HG02885 (cell line): Measurements from ENCODE around the gene PARD3B.

ENCODE experiments used
- ATAC-seq: cut with Tn5 transposase; IDR thresholded peaks from one replicate; pipeline ENCODE4 v1.9.1; 2021; ENCODE audit warnings: mild to moderate bottlenecking; ENCODE audit not compliant: unreplicated experiment, poor library complexity

PARD3B gene, protein sequence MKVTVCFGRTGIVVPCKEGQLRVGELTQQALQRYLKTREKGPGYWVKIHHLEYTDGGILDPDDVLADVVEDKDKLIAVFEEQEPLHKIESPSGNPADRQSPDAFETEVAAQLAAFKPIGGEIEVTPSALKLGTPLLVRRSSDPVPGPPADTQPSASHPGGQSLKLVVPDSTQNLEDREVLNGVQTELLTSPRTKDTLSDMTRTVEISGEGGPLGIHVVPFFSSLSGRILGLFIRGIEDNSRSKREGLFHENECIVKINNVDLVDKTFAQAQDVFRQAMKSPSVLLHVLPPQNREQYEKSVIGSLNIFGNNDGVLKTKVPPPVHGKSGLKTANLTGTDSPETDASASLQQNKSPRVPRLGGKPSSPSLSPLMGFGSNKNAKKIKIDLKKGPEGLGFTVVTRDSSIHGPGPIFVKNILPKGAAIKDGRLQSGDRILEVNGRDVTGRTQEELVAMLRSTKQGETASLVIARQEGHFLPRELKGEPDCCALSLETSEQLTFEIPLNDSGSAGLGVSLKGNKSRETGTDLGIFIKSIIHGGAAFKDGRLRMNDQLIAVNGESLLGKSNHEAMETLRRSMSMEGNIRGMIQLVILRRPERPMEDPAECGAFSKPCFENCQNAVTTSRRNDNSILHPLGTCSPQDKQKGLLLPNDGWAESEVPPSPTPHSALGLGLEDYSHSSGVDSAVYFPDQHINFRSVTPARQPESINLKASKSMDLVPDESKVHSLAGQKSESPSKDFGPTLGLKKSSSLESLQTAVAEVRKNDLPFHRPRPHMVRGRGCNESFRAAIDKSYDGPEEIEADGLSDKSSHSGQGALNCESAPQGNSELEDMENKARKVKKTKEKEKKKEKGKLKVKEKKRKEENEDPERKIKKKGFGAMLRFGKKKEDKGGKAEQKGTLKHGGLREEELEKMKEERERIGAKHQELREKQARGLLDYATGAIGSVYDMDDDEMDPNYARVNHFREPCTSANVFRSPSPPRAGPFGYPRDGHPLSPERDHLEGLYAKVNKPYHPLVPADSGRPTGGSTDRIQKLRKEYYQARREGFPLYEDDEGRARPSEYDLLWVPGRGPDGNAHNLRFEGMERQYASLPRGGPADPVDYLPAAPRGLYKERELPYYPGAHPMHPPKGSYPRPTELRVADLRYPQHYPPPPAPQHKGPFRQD (N-terminal part only)

DNA sequence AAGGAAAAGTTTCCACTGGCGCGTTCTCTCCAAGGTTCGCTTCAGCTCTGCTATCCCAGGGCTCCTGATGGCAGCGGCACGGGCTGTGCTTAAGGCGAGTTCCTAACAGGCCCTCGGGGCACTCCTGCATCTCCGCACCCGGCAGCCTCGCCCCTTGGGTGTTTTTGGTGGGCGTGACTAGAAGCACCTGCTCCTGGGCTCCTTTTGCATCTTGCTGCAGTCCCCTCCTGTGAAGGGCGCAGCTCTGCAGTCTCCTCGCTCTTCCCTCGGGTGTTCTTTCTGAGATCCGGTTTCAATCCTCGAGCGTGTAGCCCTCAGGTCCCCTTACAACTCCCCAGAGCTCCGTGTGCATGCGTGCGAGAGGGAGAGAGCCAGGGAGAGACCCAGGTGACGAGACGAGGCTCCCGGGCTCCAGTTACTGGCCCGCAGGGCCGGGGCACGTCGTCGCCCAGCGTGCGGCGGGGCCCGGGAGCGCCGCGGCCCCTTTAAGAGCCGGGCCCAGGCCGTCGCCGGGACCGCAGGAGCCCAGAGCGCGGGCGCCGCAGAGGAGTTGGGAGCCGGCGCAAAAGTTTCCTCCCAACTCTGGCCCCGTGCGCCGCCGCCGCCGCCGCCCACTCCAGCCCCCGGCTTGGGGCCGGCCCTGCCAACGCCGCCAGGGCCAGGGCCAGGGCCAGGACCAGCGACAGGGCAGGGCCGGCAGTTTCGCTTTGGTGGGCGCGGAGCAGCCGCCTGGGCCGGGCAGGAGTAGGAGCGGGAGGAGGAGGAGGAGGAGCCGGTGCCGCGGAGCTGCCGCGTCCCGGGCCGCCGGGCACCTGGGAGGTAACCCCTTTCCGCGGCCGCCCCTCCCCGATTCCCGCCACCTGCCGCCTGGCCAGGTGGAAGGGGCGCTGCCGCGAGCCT is at the start of gene PARD3B:
PARD3B (plus strand) TSS at position 515 of the 900 bp plus-strand sequence. CDS start 525 bp downstream, outside the sequence.
- peak; percentile 45 for ATAC-seq

DNA sequence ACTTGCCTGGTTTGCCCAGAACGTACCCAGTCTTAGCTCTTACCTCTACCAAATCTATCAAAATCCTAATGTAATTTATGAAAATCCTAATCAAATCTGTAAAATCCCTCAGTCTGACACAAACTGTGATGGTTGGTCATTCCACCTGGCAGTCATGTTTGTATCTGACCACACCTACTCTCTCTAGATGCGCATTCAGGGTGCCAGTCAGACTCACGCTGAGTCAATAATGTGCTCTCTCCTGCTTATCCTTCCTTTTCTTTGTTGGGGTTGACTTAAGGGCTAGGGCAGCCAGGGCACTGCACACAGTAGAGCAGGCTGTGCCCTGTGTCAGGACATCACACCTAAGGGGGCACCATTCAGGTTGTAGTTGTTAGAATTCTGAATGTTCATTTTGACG is 48.5 kb upstream of the PARD3B start:
- ATAC-seq: no peak

DNA sequence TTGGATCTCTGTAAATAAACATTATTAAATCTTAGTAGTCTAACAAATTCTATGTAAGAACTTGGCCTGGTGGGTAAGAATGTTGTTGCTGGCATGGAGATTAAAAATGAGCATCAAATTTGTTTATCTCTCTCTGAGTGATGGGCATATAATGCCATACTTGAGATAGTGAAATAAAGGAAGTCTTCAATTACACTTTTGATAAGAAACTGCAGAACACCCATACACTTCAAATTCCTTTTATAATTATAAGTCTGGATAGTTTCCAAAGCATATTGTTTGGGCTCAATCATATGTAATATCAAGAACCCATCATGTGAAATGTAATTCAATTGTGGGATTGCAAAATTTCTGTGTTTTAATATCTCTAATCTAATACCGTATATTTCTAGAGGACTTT is 47.4 kb upstream of the PARD3B start:
- ATAC-seq: no peak

DNA sequence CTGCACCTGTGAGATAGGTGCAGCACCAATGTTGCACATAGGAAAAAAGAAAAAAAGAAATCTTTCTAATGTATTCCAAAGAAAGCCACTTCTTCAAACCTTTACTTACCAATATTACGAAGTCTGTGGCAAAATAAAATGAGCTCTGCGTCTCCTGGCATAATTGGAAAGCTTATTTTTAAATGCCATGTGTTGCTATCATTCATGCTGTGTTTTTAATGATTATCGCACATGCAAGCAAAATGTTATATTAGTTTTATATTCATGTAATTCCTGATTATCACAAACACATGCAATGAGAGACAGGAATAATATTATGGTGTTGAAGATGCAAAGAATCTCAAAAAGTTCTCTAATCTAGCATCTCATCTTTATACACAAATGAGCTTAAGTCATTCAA is 47.0 kb upstream of the PARD3B start:
- ATAC-seq: no peak

DNA sequence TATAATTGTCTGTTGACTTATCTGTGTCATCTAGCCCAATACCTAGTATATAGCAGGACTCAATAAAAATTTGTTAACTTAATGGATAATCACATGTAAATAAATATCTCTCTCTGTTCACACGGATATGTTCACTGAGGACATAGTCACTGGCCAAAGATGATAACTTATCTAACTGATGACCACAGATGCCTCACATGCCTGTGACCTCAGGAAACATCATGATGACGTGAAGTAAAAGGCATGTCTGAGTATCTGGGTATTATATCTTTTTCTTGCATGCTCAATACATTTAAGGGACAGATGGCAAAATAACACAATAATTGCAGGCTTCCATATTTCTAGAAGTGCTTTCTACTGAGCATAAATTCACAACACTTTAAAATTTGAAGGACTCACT is 41.4 kb upstream of the PARD3B start:
- no peak for ATAC-seq

DNA sequence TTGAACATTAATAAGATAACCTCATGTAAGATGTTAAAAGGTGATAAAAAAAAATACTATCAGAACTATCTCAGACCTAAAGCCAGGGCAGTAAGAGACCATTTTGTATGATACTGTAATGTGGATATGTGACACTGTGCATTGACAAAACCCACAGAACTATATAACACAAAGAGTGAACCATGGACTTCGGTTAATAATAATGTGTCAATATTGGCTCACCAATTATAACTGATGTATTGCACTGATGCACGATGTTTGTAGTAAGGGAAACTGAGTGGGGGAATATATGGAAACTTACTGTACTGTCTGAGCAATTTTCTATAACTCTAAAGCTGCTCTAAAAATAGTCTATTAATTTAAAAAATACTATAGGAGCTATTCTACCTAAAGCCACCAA is 40.7 kb upstream of the PARD3B start:
- ATAC-seq: no peak

DNA sequence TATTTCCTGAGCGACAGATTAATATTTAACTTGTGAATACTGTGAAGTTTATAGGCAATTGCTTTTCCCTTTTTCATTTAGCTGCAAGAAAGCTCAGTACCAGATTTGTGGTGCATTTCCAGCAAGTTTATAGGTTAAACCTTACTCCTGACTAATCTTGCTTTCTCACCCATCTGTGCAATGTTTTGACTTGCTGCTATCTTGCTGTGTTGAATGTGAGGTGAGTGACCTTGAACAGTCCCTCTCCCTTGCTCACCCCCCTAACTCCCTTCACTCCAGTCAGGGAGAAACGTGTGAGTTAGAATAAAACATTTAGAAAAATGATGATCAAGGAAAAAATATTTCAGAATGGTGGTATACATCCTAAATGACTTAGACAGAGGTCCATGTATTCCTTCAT is 39.8 kb upstream of the PARD3B start:
- no peak for ATAC-seq

DNA sequence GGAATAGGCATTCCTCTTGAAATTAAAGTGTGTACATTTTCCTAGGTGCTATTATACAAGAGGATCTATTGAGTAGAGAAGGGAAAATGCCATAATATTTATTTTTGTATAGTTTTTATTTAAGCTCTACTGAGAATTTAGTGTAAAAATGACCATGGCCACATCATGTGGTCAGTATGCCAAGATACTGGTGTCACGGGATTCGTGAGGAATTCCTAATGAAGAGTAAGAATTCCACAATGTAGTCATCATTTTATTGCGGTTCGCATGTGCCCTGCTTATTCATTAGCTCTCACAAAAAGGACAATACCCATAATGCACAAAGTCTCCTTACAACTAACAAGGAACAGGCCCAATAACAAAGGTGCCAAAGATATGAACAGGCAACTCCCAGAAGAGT is 39.3 kb upstream of the PARD3B start:
- ATAC-seq: no peak

DNA sequence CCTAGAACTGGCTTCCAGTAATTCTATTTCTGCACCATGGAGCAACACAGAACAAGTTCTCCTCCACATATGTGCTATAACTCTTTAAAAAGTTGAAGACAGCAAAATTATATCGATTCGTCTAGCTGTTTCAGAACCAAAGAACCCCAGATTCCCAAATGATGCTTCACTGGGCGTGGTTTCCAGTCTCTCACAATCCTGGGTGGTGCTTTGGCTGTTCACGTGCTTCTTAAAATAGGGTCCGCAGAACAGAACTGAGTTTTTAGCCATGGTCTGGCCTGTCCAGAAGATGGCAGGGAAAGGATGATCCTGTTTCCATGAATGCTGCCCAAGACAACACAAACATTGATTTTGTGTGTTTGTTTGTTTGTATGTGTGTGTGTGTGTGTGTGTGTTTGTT is 37.6 kb upstream of the PARD3B start:
- no peak for ATAC-seq

DNA sequence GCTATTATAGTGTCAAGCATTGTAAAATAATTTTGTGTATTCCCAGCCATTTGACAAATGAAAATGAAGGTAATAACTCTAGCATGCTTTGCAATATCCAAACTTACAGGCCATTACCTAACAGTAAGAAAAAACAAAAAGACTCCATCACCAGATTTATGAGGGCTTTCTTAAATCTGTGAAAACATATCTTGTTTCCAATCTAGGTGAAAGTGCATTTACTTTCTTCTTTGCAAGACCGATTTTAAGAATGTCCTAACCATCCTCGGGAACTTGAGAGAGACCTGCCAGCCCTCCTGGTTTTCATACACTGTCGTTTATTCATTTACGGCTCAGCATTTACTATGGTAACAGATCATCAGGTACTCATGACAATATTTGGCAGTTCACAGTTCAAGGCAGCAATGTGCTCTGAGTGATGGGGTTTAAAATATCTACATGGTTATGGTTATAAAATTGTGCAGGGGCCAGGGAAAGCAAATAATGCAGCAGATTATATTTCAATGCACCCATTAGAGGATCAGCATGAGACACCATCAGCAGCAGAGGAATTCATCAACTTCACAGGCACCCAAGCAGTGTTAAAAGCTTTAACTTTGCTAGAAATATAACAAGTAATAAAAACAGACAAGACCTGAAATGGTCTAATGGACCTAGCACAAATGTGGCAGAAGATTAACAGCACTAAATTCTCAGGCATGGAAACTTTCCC is 34.4 kb upstream of the PARD3B start:
- ATAC-seq: no peak

DNA sequence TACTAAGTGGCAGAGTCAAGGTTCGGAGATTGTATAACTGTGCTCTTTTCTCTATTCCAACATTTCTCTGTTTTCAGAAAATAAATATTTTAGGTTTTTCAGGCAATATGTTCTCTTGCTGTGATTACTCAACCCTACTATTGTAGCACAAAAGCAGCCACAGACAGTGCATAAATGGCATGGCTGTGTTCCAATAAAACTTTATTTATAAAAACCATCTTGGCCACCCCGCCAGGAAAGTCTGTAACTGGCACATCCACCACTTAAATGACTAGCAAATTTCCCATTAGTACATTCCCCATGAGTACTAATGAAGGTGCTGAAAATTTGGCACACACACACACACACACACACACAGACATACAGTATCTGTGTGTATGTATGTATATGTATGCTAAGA is 30.8 kb upstream of the PARD3B start:
- no peak for ATAC-seq

DNA sequence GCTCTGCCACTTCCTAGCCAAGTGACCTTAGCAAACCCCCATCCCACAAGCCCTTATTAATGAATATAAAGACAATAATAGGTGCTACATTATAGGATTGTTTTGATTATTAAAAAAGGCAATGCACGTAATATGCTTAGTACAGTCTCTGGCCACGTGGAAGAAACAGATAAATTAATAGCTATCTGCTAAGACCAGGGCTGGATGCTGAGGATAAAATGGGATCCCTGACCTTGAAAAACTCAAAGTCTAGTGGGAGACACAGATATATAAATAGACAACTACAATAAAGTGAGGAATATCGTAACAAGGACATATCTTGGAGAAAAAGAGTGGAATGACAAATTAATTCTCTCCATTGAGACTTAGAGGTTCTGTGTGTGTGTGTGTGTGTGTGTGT is 29.9 kb upstream of the PARD3B start:
- ATAC-seq: no peak

DNA sequence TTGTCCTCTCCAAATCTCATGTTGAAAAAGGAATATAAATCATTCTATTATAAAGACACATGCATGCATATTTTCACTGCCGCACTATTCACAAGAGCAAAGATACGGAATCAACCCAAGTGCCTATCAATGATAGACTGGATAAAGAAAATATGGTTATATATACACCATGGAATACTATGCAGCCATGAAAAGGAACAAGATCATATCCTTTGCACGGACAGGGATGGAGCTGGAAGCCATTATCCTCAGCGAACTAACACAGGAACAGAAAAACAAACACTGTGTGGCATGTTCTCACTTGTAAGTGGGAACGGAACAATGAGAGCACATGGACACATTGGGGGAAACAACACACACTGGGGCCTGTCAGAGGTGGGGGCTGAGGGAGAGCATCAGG is 28.1 kb upstream of the PARD3B start:
- ATAC-seq: no peak

DNA sequence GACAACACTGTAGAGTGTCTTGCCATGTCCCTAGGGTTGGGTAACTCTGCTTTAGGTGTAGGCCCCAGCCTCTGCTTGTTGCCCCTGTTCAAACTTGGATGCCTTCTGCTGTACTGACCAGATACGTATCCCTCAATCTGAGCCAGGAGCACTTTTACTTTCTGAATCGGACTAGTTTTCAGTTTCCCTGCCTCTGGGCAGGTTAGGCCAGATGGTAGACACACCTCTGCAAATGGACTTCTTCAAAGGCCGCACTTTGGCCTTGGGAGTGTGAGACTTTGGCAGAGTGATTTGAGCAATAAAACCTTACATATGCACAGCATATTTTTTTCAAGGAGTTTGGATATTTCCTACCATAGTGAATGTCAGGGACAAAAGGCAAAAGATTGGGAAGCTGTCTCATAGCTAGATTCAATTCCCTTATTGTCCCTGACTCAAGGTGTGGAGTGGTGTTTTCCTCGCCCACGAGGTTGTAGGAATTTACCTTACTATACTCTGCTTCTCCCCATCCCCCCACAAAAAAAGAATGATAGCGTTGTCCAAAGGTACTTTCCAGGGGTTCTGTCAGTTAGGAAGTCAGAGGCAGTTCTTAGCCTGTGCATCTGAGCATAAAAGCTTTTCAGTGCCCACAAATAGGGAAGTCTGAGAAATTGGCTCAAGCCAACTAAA is 15.3 kb upstream of the PARD3B start:
- no peak for ATAC-seq

DNA sequence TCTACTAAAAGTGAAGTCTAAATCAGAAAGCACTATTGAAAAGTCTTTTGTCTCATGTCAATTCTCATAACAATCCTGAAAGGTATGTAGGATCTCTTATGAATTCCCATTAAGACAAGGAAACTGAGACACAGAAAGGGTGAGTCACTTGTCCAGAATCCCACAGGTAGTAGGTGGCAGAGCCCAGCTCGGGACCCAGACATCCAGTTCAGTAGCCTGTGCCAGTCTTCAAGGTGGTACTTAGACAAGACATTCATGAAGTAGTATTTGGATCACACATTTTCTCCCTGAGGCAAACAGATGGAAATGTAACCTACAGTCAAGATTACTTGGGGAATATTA is 14.8 kb upstream of the PARD3B start:
- no peak for ATAC-seq

DNA sequence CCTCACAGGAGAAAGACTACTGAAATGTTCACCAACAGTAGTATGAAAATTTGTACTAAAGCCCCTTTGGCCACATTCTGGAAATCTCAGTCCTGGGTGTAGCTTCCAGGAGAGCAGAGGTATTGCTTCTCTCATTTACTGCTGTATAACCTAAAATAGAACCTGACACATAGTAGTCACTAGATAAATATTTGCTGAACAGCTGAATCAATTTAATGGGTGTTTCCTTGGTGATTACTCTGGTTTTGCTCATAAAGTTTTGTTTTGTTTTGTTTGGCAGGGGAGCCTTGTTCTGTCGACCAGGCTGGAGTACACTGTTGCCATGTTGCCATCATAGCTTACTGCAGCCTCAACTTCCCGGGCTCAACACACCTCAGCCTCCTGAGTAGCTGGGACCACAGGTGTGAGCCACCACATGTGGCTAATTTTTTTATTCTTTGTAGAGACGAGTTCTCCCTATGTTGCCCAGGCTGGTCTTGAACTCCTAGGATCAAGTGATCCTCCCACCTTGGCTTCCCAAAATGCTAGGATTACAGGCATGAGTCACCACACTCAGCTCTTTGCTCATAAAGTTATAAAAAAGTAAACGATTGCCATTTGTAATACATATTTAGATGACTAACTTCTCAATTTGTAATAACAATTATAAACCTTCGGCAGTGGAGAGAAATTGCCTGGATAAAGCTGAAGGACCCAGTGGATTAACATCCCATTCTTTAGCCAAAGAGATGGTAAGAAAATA is 11.5 kb upstream of the PARD3B start:
- ATAC-seq: no peak

DNA sequence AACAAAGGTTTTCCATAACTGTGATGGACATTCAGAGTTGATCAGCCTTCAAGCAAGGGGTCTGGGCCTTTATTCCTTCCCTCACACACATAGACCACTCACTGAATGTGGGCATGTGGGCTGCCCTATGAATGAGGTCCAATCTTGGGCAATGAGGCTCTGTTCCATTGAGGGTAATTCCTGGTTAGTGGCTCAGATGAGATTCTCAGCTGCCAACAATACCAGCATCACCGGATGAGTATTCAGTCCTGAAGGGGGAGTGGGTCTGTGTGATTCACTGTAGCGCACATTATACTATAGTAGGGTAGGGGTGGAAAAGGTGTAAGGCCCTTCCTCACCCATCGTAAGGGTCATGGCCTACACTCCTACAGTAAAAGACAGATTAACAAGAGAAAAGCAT is 9.9 kb upstream of the PARD3B start:
- no peak for ATAC-seq

DNA sequence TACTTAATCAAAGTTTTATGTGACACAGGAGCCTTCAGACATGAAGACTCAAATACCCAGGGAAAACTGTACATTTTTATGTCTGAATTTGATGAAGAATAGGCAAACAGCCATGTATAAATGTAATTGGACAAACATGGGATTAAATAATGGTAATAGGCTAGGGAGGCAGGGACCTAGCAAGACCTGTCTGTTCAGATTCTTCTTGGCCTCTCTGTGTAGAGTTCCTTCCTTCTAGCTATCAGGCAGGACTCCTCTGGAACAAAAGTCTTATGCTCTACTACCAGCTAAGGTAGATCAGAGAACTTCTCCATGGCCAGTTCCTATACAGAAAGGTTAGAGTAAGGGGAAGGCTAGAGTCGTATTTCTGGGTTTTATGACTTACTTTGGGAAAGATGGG is 9.5 kb upstream of the PARD3B start:
- ATAC-seq: no peak
